ENCODE measurements around the gene CCNG2.

Gene CCNG2

DNA sequence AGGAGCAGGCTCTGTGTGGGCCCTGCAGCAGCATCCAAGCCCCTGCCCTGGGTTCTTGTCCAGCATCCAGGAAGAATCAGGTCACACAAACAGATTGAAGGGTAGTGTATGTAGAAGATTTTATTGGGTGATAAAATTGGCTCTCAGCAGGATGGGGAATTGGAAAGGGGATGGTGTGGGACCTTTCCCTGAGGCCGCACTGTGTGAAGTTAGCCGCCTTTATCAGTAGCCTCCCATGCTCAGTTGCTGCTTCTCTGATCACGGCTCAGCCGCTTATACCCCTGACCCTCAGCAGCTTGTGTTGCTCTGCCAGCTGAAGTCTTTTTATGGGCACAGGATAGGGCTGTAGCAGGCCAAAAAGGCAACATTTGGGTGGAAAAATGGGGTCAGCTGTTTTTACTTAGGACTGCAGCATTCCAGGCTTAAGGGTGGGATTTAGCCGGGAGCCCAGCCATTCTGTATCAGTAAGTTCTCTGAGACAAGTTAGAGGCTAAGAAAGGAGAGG is 35.2 kb upstream of the CCNG2 start:
- no peak overlapping the region for H3K27ac ChIP-seq
- H3K4me3 ChIP-seq (ENCODE audit: low read depth in 1 of 2, low read length in 1 of 2), result no peak overlapping the region
- TF ChIP-seq, protein P1, sequence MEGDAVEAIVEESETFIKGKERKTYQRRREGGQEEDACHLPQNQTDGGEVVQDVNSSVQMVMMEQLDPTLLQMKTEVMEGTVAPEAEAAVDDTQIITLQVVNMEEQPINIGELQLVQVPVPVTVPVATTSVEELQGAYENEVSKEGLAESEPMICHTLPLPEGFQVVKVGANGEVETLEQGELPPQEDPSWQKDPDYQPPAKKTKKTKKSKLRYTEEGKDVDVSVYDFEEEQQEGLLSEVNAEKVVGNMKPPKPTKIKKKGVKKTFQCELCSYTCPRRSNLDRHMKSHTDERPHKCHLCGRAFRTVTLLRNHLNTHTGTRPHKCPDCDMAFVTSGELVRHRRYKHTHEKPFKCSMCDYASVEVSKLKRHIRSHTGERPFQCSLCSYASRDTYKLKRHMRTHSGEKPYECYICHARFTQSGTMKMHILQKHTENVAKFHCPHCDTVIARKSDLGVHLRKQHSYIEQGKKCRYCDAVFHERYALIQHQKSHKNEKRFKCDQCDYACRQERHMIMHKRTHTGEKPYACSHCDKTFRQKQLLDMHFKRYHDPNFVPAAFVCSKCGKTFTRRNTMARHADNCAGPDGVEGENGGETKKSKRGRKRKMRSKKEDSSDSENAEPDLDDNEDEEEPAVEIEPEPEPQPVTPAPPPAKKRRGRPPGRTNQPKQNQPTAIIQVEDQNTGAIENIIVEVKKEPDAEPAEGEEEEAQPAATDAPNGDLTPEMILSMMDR (IDR thresholded peaks at IDR 0.05), result no peak
- no peaks in the 10 kb centered on the region for H3K27me3 ChIP-seq
- no peaks in the 10 kb centered on the region for H3K9me3 ChIP-seq
- no peaks in the 10 kb centered on the region for H3K36me3 ChIP-seq
- peaks cover 21 to 26% of the 10 kb centered on the region in 2 experiments for H3K4me1 ChIP-seq (ENCODE audit: control insufficient read depth in 1 of 2, insufficient read depth in 1 of 2, low read depth in 1 of 2, low read length in 1 of 2)

DNA sequence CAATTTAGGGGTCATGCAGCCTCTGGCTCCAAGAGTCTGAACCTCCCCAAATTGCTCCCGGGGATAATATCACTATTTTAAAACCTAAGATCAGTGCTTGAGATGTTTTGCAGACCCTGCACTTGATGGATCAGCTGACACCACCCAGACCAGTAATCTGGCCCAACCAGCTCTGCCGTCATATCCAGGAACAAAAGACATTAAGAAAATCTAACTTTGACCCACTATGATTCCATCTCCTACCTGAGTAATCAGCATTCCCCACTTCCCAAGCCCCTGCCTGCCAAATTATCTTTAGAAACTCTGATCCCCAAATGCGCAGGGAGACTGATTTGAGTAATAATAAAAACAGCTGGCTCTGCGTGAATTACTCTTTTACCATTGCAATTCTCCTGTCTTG is 34.4 kb upstream of the CCNG2 start:
- Histone ChIP-seq H3K4me3 (ENCODE audit: low read depth in 1 of 2, low read length in 1 of 2) (no peak overlapping the region), H3K27me3 (no peaks in the 10 kb centered on the region), H3K9me3 (no peaks in the 10 kb centered on the region), H3K27ac (peak overlapping the region; percentile 20), H3K36me3 (no peaks in the 10 kb centered on the region), H3K4me1 (ENCODE audit: control insufficient read depth in 1 of 2, insufficient read depth in 1 of 2, low read depth in 1 of 2, low read length in 1 of 2) (peaks cover 30 to 34% of the 10 kb centered on the region in 2 experiments)
- TF ChIP-seq, protein P1 (IDR thresholded peaks at IDR 0.05), result no peak

DNA sequence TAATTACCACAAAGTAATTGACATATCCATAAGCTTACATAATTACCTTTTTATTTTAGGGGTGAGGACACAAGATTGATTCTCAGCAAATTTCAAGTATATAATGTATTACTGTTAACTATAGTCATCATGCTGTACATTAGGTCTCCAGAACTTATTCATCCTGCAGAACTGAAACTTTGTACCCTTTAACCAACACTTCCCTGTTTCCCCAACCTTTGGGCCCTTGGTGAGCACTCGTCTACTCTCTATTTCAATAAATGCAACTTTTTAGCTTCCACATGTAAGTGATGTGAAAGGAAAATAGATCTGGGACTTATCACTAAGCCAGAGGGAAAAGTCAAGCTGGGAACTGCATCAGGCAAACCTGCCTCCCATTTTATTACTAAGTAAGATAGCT is 33.6 kb upstream of the CCNG2 start:
- H3K9me3 ChIP-seq, result no peaks in the 10 kb centered on the region
- peaks cover 36 to 42% of the 10 kb centered on the region in 2 experiments for H3K4me1 ChIP-seq (ENCODE audit: control insufficient read depth in 1 of 2, insufficient read depth in 1 of 2, low read depth in 1 of 2, low read length in 1 of 2)
- H3K27ac ChIP-seq, result no peak overlapping the region
- H3K36me3 ChIP-seq, result no peaks in the 10 kb centered on the region
- TF ChIP-seq, protein P1 (IDR thresholded peaks at IDR 0.05), result no peak
- no peaks in the 10 kb centered on the region for H3K27me3 ChIP-seq
- no peak overlapping the region for H3K4me3 ChIP-seq (ENCODE audit: low read depth in 1 of 2, low read length in 1 of 2)

DNA sequence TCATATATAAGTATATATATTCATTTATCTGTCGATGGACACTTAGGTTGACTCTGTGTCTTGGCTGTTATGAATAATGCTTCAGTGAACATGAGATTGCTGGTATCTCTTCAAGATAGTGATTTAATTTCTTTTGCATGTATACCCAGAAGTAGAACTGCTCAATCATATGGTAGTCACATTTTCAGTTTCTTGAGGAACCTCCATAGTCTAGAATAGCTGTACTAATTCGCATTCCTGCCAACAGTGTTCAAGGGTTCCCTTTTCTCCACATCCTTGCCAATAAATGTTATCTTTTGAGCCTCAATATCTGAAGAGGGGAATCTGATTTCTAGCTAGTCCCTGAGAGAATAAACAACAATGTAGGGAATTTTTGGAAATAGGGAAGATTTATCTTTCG is 32.4 kb upstream of the CCNG2 start:
- Histone ChIP-seq H3K36me3 (no peaks in the 10 kb centered on the region), H3K4me3 (ENCODE audit: low read depth in 1 of 2, low read length in 1 of 2) (no peak overlapping the region), H3K4me1 (ENCODE audit: control insufficient read depth in 1 of 2, insufficient read depth in 1 of 2, low read depth in 1 of 2, low read length in 1 of 2) (peaks cover 36 to 43% of the 10 kb centered on the region in 2 experiments), H3K27me3 (no peaks in the 10 kb centered on the region), H3K9me3 (no peaks in the 10 kb centered on the region), H3K27ac (no peak overlapping the region)
- TF ChIP-seq, protein P1 (IDR thresholded peaks at IDR 0.05), result no peak

DNA sequence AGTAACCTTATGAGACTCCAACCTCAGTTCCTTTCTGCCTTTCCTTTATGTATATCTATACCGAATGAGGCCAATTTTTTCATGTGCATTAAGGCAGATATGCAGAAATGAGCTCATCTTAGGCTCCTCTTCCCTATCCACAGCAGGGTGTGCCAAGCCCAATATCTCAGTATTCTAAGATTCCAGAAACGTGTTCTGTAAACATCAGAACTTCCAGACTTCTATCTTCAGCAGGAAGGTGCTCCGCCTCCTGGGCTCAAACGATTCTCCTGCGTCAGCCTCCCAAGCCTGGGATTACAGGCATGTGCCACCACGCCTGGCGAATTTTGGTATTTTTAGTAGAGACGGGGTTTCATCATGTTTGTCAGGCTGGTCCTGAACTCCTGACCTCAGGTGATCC is 31.0 kb upstream of the CCNG2 start:
- H3K27ac ChIP-seq, result peak overlapping the region; percentile 97
- H3K36me3 ChIP-seq, result no peaks in the 10 kb centered on the region
- peak overlapping the region in 1 of 2 experiments; percentile 41 for H3K4me3 ChIP-seq (ENCODE audit: low read depth in 1 of 2, low read length in 1 of 2)
- no peaks in the 10 kb centered on the region for H3K9me3 ChIP-seq
- no peaks in the 10 kb centered on the region for H3K27me3 ChIP-seq
- peaks cover 36 to 43% of the 10 kb centered on the region in 2 experiments for H3K4me1 ChIP-seq (ENCODE audit: control insufficient read depth in 1 of 2, insufficient read depth in 1 of 2, low read depth in 1 of 2, low read length in 1 of 2)
- TF ChIP-seq, protein P1 (IDR thresholded peaks at IDR 0.05), result no peak
